Measurements from ENCODE around the gene NFKBIB.
A peak's percentile ranks its signal among the peaks of the same experiment; 100 is the strongest.
"Not testable (repeated sequence)": the region's sequence is repeated elsewhere in the genome, so short reads cannot be mapped to it uniquely, and the experiment has no call there.

NFKBIB gene, protein sequence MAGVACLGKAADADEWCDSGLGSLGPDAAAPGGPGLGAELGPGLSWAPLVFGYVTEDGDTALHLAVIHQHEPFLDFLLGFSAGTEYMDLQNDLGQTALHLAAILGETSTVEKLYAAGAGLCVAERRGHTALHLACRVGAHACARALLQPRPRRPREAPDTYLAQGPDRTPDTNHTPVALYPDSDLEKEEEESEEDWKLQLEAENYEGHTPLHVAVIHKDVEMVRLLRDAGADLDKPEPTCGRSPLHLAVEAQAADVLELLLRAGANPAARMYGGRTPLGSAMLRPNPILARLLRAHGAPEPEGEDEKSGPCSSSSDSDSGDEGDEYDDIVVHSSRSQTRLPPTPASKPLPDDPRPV

DNA sequence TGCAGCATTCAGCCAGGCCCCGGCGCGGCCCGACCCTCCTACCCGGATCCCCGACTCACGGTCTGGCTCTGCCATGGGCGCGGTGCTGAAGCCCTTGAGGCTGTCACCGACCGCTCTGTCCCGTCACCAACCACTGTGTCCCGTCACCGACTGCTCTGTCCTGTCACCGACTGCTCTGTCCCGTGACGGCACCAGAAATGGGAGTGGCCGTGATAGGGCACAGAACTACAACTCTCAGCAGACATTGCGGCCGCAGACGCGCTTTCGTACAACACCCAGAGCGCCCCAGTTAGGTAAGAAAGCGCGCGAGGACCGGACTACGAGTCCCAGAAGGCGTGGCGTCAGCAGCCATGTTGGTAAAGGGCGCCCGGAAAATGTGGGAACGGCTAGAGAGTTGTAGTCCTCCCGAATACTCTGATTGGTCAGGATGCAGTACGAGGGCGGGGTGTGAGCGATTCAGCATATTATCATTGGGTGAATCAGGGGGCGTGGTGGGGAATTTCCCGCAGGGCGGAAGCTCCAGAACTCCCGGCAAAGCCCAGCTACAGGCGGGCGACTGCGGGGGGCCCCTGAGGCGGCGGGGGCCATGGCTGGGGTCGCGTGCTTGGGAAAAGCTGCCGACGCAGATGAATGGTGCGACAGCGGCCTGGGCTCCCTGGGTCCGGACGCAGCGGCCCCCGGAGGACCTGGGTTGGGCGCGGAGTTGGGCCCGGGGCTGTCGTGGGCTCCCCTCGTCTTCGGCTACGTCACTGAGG lies at the start of gene NFKBIB, which contains the start of gene SIRT2:
NFKBIB (plus strand) TSS at position 523 of the 755 bp plus-strand sequence; CDS start at position 587, 64 bp downstream.
SIRT2 (minus strand) TSS at position 172 of the 755 bp plus-strand sequence; CDS start at position 75, 97 bp downstream.
- peak; percentile 99 for DNase-seq (ENCODE audit: low read depth)

DNA sequence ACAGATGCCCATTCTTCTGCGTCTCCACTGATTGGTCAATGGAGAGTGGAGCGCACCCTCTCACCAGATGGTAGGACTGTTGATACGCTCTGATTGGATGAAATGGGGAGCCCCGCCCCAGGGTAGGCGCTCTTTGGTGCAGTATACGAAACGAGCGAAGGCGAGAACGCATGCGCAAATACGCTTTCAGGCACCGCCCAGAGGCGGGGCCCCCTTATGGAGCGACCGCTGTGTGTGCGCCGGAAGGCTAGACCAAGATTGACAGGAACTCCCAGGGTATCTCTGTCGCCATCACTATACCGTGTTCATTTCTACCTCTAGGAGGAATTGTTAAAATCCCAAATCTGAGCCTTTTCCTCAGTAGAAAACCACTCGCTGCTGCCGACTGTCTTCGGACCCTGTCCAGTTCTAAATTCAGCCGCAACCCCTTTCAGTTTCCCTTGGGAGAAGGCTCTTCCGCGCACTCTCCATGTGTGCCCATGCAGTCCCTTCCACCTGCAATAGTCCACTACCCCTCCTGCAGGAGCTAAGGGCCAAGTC lies 49.3 kb upstream of the NFKBIB start:
- DNase-seq (ENCODE audit: low read depth): no peak

DNA sequence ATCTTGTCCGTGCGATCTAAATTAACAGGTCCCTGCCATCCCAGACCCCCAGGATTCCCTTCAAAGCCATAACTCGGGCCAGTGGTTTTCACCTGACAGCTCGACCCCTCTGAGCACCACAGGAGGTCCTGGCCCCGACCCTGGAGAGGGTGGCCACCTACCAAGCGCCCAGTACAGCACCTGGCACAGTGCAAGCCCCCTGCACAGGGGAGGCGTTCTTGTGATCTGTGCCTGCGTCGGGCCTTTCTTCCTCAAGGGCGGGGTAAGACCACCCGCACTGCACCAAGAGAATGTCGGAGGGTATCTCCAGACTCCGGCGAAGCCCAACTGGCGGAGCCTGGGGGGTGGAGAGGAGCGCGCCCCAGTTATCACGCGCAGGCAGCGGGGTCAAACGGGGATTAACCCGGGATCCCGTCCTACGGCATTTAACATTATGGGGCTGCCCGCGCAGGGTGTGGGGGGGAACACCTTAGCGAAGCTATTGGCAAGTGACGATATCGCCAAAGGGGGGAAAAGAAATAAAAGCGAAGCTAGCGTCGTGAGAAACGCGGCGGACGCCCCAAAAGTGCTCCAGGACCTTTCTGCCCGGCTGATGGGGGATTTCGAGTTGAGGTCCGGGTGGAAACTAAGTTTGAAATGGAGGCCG lies 48.7 kb upstream of the NFKBIB start:
- DNase-seq (ENCODE audit: low read depth): no peak

DNA sequence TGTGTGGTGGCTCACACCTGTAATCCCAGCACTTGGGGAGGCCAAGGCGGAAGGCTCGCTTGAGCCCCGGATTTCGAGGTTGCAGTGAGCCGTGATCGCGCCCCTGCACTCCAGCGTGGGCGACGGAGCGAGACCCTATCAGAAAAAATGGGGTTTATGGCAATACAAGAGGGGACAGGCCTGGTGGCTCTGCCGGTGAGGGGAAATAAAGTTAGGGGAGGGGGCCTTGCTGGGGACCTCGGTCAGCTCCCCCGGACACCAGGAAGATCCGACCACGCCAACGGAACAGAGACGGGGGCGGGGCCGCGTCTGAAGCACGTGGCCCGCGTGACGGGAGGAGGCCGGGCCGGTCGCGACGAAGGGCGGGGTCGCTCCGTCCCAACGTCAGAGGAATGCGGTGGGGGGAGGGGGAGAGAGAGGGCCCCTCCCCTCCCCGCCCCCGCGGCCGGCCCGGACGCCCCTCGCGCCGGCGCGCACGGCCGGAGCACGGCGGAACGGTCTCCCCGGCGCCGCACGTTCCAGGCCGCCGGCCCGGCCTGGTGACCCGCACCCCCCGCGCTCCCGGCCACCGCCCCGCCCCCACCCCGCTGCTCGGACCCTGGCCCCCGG lies 48.0 kb upstream of the NFKBIB start:
- DNase-seq (ENCODE audit: low read depth): no peak

DNA sequence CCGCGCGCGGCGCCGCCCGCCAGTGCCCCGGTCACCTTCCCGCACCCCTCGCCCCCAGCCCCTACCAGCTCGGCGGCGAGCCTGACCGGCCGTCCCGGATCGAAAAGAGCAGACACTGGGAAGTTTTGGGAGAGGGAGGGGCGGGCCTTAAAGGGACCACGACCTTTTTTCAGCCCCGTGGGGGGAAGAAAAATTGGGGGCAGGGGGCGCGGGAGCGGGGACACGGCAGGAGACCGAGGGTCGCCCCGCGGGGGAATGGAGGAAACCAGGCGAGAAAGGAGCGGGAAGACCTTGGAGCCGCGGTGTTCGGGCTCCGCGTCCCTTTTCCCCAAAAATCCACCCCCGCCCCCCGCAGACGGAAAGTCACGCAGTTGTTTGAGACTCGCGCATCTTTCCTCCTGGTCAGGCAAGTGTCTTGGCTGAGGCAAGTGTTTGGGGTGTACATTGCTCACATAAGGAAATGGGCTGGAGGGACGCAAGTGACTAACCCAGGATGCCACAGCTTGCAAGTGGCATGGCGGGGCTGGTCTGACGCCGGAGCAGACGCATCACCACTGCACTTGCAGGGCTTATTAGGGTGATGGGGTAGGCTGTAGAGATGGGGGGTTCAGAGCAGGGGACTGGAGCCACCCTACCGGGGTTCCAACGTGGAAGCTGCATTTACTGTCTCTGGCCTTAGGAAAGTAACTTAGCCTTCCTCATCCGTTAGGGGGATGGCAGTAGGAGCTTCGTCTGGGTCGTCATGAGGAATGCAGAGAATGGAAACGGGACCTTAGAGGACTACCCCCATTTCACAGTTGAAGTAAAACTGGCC lies 47.3 kb upstream of the NFKBIB start:
- no peak for DNase-seq (ENCODE audit: low read depth)

DNA sequence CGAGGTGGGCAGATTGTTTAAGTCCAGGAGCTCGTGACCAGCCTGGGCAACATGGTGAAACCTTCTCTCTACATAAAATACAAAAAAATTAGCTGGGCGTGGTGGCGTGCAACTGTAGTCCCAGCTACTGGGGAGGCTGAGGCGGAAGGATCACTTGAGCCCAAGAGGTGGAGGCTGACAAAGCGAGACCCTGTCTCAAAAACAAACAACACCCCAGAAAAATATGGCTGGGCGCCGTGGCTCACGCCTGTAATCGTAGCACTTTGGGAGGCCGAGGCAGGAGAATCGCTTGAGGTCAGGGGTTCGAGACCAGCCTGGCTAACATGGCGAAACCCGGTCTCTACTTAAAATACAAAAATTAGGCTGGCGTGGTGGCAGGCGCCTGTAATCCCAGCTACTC lies 46.6 kb upstream of the NFKBIB start:
- DNase-seq (ENCODE audit: low read depth): no peak

DNA sequence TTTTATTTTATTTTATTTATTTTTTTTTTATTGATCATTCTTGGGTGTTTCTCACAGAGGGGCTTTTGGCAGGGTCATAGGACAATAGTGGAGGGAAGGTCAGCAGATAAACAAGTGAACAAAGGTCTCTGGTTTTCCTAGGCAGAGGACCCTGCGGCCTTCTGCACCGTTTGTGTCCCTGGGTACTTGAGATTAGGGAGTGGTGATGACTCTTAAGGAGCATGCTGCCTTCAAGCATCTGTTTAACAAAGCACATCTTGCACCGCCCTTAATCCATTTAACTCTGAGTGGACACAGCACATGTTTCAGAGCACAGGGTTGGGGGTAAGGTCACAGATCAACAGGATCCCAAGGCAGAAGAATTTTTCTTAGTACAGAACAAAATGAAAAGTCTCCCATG lies 44.8 kb upstream of the NFKBIB start:
- DNase-seq (ENCODE audit: low read depth): not testable (repeated sequence)

DNA sequence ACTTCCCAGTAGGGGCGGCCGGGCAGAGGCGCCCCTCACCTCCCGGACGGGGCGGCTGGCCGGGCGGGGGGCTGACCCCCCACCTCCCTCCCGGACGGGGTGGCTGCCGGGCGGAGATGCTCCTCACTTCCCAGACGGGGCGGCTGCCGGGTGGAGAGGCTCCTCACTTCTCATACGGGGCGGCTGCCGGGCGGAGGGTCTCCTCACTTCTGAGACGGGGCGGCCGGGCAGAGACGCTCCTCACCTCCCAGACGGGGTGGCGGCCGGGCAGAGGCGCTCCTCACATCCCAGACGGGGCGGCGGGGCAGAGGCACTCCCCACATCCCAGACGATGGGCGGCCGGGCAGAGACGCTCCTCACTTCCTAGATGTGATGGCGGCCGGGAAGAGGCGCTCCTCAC lies 44.0 kb upstream of the NFKBIB start:
- DNase-seq (ENCODE audit: low read depth): not testable (repeated sequence)

DNA sequence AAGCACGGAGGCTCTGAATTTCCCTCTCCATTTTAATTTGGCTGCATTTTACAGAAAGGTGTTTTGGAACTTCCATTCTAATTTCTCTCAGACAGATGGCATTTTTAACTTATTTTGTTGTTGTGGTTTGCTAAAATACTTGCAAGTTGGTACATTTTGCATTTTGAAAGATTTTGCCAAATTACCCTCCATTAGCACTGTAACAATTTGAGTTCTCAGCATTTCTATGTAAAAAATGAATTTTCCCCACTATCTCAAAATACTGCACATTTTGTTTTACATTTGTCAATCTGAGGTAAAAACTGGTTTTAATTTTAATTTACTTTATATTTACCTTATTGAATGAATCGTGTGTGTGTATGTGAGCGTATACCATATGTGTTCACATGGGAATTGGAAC lies 43.0 kb upstream of the NFKBIB start:
- no peak for DNase-seq (ENCODE audit: low read depth)

DNA sequence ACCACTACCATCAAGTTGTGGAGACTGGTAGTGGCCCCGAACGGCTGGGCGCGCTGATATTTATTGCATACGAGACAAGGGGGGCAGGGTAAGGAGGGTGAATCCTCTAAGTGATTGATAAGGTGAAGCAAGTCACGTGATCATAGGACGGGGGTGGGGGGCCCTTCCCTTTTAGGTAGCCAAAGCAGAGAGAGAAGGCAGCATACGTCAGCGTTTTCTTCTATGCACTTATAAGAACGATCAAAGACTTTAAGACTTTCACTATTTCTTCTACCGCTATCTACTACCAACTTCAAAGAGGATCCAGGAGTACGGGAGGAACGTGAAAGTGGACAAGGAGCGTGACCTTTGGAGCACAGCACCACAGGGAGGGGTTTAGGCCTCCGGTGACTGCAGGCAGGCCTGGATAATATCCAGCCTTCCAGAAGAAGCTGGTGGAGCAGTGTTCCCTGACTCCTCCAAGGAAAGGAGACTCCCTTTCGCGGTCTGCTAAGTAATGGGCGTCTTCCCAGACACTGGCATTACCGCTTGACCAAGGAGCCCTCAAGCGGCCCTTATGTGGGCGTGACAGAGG lies 40.1 kb upstream of the NFKBIB start:
- not testable (repeated sequence) for DNase-seq (ENCODE audit: low read depth)

DNA sequence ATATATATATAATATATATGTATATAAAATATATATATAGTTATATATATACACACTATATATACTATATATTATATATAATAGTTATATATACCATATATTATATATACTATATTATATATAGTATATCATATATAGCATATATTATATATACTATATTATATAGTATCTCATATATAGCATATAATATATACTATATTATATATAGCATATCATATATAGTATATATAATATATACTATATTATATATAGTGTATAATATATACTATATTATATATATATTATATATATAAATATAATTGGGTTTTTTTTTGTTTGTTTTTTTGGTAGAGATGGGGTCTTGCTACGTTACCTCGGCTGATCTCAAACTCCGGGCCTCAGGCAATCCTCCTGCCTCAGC lies 38.4 kb upstream of the NFKBIB start:
- no peak for DNase-seq (ENCODE audit: low read depth)

DNA sequence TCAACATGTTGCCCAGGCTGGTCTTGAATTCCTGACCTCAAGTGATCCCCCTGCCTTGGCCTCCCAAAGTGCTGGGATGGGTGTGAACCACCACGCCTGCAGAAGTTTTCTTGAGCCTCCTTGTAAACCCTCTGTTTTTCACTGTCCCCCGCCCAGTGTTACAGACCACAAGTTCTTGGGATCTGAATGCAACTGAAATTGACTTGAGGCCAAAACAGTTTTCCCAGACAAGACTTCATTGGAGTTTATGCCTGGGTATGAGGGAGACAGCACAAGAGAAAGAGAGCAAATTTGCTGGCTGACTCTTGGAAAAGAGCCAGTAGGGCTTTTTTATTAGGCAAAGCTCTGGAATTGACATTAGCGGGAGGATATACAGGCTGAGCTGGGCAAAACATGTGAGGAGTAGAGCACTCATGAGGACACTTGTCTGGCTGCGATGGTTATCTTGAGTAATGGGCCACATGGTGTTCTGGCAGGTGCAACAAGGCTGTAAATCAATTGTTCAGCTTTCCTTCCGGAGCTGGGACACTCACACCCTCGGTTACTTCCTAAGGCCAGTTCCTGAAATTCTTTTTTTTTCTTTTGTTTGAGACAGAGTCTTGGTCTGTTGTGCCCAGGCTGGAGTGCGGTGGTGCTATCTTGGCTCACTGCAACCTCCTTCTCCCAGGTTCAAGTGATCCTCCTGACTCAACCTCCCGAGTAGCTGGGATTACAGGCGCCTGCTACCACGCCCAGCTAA lies 37.3 kb upstream of the NFKBIB start:
- DNase-seq (ENCODE audit: low read depth): no peak

DNA sequence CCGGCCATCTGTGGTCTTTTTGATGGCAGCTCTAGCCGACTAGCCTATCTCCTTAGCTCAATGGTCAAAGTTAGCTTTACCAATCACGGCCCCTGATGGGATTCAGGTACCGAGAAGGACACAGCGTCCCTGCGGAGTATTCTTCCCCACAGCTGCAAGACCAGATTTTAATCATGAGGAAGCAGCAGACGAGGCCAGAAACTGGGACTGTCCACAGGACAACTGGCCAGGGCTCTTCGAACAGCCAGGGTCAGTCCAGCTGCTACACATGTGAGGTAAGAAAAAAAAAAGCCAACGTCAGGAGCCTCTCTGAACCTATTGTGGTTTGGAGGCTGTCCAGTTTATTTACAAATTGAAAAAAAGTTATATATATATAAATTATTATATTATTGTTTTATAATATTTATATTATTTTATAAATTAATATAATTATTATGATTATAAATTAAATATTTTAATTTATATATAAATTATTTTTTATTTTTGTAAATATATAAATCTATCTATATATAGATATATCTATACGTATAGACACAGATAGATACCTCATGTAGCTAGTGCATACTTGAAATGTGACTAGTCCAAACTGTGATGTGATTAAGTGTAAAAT lies 32.5 kb upstream of the NFKBIB start:
- no peak for DNase-seq (ENCODE audit: low read depth)

DNA sequence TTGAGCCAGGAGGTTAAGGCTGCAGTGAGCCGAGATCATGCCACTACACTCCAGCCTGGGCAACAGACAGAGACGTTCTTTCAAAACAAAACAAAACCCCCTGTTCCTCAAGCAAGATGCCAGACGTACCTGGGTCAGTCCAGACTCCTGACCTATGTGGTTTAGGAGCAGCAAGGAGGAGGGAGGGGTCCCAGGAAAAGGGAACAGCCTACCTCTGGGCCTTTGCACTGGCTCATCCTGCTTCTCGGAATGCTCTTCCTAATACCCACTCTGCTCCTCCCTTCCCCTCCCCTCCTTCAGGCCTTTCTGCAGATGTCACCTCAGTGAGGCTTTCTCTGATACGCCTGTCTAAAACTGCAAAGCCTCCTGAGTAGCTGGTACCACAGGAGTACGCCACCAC lies 31.2 kb upstream of the NFKBIB start:
- DNase-seq (ENCODE audit: low read depth): no peak

DNA sequence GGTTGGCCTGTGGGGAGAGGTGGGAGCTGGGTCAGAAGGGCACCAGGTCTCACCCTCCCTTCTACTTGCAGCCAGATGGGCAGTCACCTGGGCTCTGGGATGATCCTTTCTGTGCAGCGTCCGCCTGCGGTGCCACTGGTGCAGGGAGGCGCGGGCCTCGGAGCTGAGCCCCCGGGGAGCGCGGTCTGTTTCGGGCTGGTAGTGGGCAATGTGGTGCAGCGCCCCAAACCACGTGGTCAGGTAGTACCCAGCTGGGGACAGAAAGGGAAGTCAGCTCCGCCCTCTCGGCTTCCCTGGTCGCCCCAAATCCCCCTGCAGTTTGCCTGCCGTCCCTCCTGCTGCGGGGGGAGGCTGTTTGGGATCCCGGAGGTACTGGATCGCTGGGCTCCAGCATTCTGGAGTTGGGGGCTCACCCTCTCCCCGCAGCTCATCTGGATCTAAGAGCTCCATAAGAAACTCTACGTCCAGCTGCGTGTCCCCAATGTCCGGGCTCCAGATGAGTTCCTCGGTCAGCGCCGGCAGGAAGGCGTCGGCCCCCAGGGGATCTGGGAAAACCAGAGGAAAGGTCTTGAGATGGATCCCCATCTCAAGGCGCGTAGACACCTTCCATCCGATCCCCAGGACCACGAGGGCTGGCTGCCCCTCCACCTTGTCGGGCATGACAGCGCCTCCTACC lies 30.5 kb upstream of the NFKBIB start:
- DNase-seq (ENCODE audit: low read depth): no peak

DNA sequence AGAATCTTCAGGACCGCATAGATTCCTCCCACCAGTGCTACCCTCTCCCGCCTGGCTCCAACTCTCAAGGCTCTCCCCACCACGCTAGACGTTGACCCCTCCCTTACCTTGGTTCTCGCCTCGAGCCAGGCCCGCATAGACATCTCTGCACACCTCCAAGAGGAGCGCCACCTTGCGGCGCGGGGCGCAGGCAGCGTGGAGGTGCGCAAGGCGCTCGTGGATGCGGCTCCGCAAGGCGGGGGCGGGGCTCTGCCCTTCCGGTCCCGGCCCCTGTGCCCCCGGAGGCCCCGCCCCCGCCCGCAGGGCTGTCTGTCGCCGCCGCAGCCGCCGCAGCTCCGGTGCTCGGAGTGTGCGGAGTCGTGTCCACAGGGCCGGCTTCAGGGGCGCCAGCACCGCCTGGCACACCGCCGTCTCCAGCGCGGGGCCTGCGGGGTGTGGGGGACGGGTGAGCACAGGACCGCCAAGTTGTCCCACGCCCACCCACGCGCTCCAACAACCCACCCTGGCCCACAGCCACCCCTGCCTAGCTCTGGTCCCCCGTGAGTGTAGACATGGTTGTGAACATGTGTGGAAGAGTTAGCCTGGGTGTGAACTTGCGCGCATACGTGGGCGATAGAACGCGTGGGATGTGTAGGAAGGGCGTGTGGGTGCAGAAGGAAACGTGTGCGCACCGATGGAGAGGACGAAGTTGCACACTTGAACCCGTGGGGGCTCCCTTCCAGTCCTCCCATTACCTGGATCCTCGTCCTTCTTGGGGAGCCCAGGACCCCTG lies 29.7 kb upstream of the NFKBIB start:
- no peak for DNase-seq (ENCODE audit: low read depth)

DNA sequence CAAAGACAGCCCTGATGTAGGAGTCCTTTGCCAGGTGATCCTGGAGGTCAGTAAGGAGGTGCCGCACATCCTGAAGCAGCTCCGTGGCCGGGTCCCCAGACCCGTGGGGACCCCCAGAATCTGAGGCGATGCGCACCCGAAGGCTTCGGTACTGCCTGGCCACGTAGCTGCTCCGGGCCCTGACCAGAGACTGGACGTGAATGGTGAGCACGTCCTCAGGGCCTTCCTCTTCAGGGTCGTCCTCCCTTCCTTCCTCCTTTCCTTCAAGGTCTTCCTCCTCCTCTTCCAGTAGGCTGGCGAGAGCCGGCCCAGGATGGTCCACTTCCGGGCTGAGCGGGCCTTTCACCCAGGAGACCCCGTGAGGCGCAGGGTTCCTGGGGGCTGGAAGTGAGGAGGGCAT lies 29.2 kb upstream of the NFKBIB start:
- no peak for DNase-seq (ENCODE audit: low read depth)

DNA sequence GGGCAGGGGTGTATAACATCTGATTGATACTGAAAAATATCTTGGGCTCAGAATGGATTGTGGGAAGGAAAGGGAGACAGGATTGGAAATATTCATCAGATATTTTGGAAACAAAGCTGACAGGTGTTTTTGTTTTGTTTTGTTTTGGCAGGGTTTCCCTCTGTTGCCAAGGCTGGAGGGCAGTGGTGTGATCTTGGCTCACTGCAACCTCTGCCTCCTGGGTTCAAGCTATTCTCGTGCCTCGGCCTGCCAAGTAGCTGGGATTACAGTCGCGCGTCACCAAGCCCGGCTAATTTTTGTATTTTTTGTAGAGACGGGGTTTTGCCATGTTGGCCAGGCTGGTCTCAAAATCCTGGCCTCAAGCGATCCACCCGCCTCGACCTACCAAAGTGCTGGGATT lies 26.4 kb upstream of the NFKBIB start:
- DNase-seq (ENCODE audit: low read depth): not testable (repeated sequence)
